Measurements from ENCODE around the gene DDX53.

The DDX53 gene

DNA sequence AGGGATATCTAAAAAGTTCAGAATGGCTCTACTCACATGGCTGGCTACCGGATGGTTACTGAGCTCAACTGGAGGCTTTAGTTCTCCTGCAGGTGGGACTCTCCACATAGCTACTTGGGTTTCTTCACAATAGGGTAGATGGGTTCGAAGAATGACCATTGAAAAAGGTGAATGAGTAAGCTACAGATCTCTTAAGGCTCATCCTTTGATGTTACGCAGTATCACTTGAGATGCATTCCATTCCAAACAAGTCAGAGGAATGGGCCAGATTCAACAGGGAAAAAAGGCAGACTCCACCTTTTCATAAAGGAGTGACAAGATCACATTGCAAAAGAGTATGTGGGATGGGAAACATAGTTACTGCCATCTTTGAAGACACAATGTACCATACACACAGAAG lies 52.6 kb downstream of the DDX53 start:
- Histone ChIP-seq H3K4me1 (ENCODE audit: control insufficient read depth, insufficient read depth, low read length) (no peaks in the 10 kb centered on the region), H3K9ac (ENCODE audit: low read length) (no peak overlapping the region), H3K36me3 (ENCODE audit: control insufficient read depth, insufficient read depth, low read length, severe bottlenecking) (no peaks in the 10 kb centered on the region), H3K4me3 (ENCODE audit: low read length) (no peak overlapping the region), H3K9me3 (ENCODE audit: control insufficient read depth, low read length) (no peaks in the 10 kb centered on the region), H3K27me3 (replicated peaks; ENCODE audit: control insufficient read depth, insufficient read depth, low read length) (peaks cover 3% of the 10 kb centered on the region)
- no peak for DNase-seq (ENCODE audit: low read depth)

Data from adipocyte (in vitro differentiated cells).